Osteoblast (primary cell): Measurements from ENCODE around the gene ANKRD44. TPM values are rescaled to one million over a fixed set of nuclear protein-coding genes. Genes with fewer than 3 reads are reported as not detected.

Source experiments
- DNase-seq: peaks from one replicate; pipeline ENCODE4 v3.0.0; 2011; ENCODE audit warnings: low spot score, mixed read lengths; ENCODE audit not compliant: insufficient read length; ENCODE audit errors: missing footprints
- H2AFZ ChIP-seq: 2 replicates; pipeline ENCODE4 v1.6.0; 2011; ENCODE audit warnings: mild to moderate bottlenecking, low read length
- H3K27ac ChIP-seq: 2 replicates; pipeline ENCODE4 v1.5.1; 2011; ENCODE audit warnings: mild to moderate bottlenecking, low read depth, low read length, moderate library complexity
- H3K27me3 ChIP-seq: 2 replicates; pipeline ENCODE4 v1.6.0; 2012; ENCODE audit warnings: mild to moderate bottlenecking, control low read depth, inconsistent platforms, low read length, moderate library complexity; ENCODE audit not compliant: insufficient read depth
- H3K36me3 ChIP-seq: 2 replicates; pipeline ENCODE4 v1.5.1; 2011; ENCODE audit warnings: mild to moderate bottlenecking, low read length, control low read depth, moderate library complexity; ENCODE audit not compliant: insufficient read depth
- H3K4me1 ChIP-seq: 2 replicates; pipeline ENCODE4 v1.5.1; 2011; ENCODE audit warnings: mild to moderate bottlenecking, low read length, control low read depth, moderate library complexity; ENCODE audit not compliant: insufficient read depth
- H3K4me2 ChIP-seq: 2 replicates; pipeline ENCODE4 v1.6.0; 2011; ENCODE audit warnings: mild to moderate bottlenecking, low read length; ENCODE audit not compliant: insufficient read depth
- H3K4me3 ChIP-seq: fragments of 200-600 bp; sonication (generic); 3 replicates; pipeline ENCODE4 v1.5.1; 2012; ENCODE audit warnings: mild to moderate bottlenecking, low read length, inconsistent platforms; ENCODE audit not compliant: insufficient read depth
- H3K79me2 ChIP-seq: 2 replicates; pipeline ENCODE4 v1.6.0; 2012; ENCODE audit warnings: mild to moderate bottlenecking, low read length, control low read depth, inconsistent platforms; ENCODE audit not compliant: insufficient read depth
- H3K9me3 ChIP-seq: 2 replicates; pipeline ENCODE4 v1.5.1; 2011; ENCODE audit warnings: low read depth, low read length, control low read depth
- H4K20me1 ChIP-seq: 2 replicates; pipeline ENCODE4 v1.6.0; 2012; ENCODE audit warnings: mild to moderate bottlenecking, low read length, control low read depth; ENCODE audit not compliant: insufficient read depth
- total RNA-seq: library from RNA; depleted of rRNA; stranded (reverse); fragments of >200 nt; gene quantifications from 2 replicates; pipeline ENCODE4 v1.2.3, GENCODE V29; 2012
- TF ChIP-seq, protein P1 (sequence below): IDR thresholded peaks from 2 replicates; pipeline ENCODE4 v1.5.1; 2011; ENCODE audit warnings: mild to moderate bottlenecking, low read depth, low read length, moderate library complexity; ENCODE audit errors: extremely low read depth

The ANKRD44 gene
- total RNA-seq, 1 donor, result 44.5 TPM

DNA sequence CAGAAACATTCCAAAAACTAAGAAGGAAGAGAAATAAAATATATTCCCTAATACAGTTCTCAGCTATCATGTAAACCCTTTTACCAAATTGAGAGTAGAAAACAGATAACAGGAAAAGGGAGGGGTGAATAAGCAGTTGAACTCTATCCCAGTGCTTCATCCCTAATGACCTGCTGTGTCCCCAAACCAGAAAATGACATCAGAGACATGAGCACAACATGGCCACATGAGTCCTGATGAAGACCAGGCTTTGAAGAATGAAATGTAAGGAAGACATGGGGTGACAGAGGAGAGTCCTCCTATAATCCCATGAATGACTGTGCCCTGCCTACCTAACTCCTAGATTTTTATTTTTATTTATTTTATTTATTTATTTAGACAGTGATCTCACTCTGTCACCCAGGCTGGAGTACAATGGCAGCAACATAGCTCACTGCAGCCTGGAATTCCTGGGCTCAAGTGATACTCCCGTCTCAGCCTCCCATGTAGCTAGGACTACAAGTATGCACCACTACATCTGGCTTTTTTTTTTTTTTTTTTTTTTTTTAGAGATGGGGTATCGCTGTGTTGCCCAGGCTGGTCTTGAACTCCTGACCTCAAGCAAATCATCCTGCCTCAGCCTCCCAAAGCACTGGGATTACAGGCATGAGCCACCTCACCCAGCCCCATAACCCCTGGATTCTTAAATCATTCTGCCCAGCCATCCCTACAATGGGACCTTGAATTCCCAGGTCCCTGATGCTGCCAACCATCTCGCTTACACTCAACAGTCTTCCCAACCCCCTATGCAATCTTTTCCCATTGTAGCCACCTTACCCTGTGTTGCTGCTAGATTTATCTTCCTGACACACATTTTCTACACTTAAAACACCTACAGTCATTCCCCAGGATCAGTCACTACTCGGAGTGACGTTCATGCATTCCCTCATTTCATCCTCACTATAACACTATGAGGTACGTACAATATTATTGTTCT lies 64.5 kb downstream of the ANKRD44 start:
- Histone ChIP-seq H3K4me2 (no peak overlapping the region), H3K4me1 (peaks cover 1% of the 10 kb centered on the region), H3K27me3 (no peaks in the 10 kb centered on the region), H3K36me3 (no peaks in the 10 kb centered on the region), H3K9me3 (no peaks in the 10 kb centered on the region), H3K27ac (no peak overlapping the region), H4K20me1 (no peaks in the 10 kb centered on the region), H3K4me3 (no peak overlapping the region), H3K79me2 (peaks cover 2% of the 10 kb centered on the region), H2AFZ (no peak overlapping the region)
- TF ChIP-seq, protein P1, sequence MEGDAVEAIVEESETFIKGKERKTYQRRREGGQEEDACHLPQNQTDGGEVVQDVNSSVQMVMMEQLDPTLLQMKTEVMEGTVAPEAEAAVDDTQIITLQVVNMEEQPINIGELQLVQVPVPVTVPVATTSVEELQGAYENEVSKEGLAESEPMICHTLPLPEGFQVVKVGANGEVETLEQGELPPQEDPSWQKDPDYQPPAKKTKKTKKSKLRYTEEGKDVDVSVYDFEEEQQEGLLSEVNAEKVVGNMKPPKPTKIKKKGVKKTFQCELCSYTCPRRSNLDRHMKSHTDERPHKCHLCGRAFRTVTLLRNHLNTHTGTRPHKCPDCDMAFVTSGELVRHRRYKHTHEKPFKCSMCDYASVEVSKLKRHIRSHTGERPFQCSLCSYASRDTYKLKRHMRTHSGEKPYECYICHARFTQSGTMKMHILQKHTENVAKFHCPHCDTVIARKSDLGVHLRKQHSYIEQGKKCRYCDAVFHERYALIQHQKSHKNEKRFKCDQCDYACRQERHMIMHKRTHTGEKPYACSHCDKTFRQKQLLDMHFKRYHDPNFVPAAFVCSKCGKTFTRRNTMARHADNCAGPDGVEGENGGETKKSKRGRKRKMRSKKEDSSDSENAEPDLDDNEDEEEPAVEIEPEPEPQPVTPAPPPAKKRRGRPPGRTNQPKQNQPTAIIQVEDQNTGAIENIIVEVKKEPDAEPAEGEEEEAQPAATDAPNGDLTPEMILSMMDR, result no peak
- DNase-seq, result no peak

DNA sequence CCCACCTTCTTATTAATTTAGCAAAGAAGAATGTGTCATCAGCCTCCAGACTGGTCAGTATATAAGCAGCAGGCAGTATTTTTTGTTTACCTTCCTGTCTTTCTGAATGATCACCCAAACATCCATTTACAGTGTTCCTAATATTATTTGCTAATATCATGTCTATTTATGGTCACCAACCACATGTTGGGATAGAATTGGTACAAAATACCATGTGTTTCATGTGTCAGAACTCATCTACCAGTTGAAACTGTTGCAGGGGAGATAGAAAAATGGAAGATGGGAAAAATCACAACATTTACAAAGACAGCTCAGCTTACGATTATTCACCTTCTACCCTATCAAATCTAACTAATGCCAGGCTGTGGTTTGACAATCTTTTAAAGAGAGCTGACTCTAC lies 66.2 kb downstream of the ANKRD44 start:
- Histone ChIP-seq H3K27ac (no peak overlapping the region), H3K79me2 (peaks cover 2% of the 10 kb centered on the region), H3K4me2 (no peak overlapping the region), H3K36me3 (no peaks in the 10 kb centered on the region), H4K20me1 (no peaks in the 10 kb centered on the region), H3K9me3 (no peaks in the 10 kb centered on the region), H3K27me3 (no peaks in the 10 kb centered on the region), H2AFZ (no peak overlapping the region), H3K4me3 (no peak overlapping the region), H3K4me1 (no peaks in the 10 kb centered on the region)
- TF ChIP-seq, protein P1, result no peak
- DNase-seq, result no peak

DNA sequence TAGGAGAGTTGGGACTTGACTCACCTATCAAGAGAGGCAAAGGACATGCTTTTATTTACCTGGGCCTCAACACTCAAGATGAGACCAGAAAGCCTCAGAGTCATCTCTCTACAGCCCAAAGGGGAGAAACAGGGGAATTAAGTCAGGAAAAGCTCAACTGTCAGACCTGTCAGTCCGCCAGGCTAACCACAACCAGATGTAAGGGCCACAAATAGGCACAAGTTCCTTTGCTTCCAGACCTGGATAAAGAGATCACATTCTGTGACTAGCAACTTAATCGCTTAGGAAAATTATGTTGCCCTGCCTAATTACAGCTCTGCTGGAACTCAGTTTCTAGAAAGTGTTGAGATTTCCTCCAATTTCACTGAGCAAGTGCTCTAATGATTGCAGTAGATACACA lies 67.9 kb downstream of the ANKRD44 start:
- H3K4me2 ChIP-seq, result no peak overlapping the region
- H3K9me3 ChIP-seq, result no peaks in the 10 kb centered on the region
- H2AFZ ChIP-seq, result no peak overlapping the region
- TF ChIP-seq, protein P1, result no peak
- H3K27ac ChIP-seq, result no peak overlapping the region
- H3K4me3 ChIP-seq, result no peak overlapping the region
- H3K79me2 ChIP-seq, result peaks cover 2% of the 10 kb centered on the region
- no peak for DNase-seq
- H3K27me3 ChIP-seq, result no peaks in the 10 kb centered on the region
- H3K36me3 ChIP-seq, result no peaks in the 10 kb centered on the region
- H4K20me1 ChIP-seq, result no peaks in the 10 kb centered on the region
- no peaks in the 10 kb centered on the region for H3K4me1 ChIP-seq

GRCh38 chr2:197241596-197241995 lies 69.0 kb downstream of the ANKRD44 start:
- Histone ChIP-seq H2AFZ (no peak overlapping the region), H3K36me3 (no peaks in the 10 kb centered on the region)
- TF ChIP-seq, protein P1, result no peak

More at GRCh38 chr2:197241596-197241995, 69.0 kb downstream of the ANKRD44 start:
- Histone ChIP-seq H4K20me1 (no peaks in the 10 kb centered on the region), H3K27me3 (no peaks in the 10 kb centered on the region), H3K9me3 (no peaks in the 10 kb centered on the region), H3K4me3 (no peak overlapping the region), H3K27ac (no peak overlapping the region), H3K4me1 (no peaks in the 10 kb centered on the region), H3K79me2 (peaks cover 2% of the 10 kb centered on the region), H3K4me2 (no peak overlapping the region)
- peak; percentile 55 for DNase-seq
